HL-60/S4 (cell line): Measurements from ENCODE around the gene TRHDE.

Experiments used
- in situ Hi-C: fragments of 300-500 bp; cut with MboI; formaldehyde crosslinking; loops from 2 replicates; pipeline ENCODE4 v1.14.3; 2022; ENCODE audit warnings: low sequenced_read_pairs

Gene TRHDE

GRCh38 chr12:72307229-72307628 is 35.1 kb downstream of the TRHDE start:
- in situ Hi-C loops = no loop called here

GRCh38 chr12:72311946-72312345 is 39.8 kb downstream of the TRHDE start:
- in situ Hi-C loops = no loop called here

GRCh38 chr12:72313806-72314205 is 41.6 kb downstream of the TRHDE start:
- in situ Hi-C loops = no loop called here

GRCh38 chr12:72315858-72316257 is 43.7 kb downstream of the TRHDE start:
- in situ Hi-C loops = no loop called here

- in situ Hi-C loops = no loop called here
Observed at GRCh38 chr12:72318341-72318740, 46.2 kb downstream of the TRHDE start.

GRCh38 chr12:72323881-72324280 is 51.7 kb downstream of the TRHDE start:
- in situ Hi-C loops = no loop called here

- in situ Hi-C loops = no loop called here
Observed at GRCh38 chr12:72330301-72330700, 58.1 kb downstream of the TRHDE start.

- in situ Hi-C loops = no loop called here
Observed at GRCh38 chr12:72330784-72331183, 58.6 kb downstream of the TRHDE start.

GRCh38 chr12:72337382-72337781 is 65.2 kb downstream of the TRHDE start:
- in situ Hi-C loops = no loop called here

GRCh38 chr12:72337946-72338345 is 65.8 kb downstream of the TRHDE start:
- in situ Hi-C loops = no loop called here

- in situ Hi-C loops = no loop called here
Observed at GRCh38 chr12:72338437-72338836, 66.3 kb downstream of the TRHDE start.

GRCh38 chr12:72346363-72346944 is 74.3 kb downstream of the TRHDE start:
- in situ Hi-C loops = no loop called here

GRCh38 chr12:72349491-72349890 is 77.3 kb downstream of the TRHDE start:
- in situ Hi-C loops = no loop called here

- in situ Hi-C loops = no loop called here
Observed at GRCh38 chr12:72359416-72359815, 87.2 kb downstream of the TRHDE start.

GRCh38 chr12:72365151-72365550 is 93.0 kb downstream of the TRHDE start:
- in situ Hi-C loops = no loop called here

GRCh38 chr12:72366255-72366654 is 94.1 kb downstream of the TRHDE start:
- in situ Hi-C loops = no loop called here

- in situ Hi-C loops = no loop called here
Observed at GRCh38 chr12:72368298-72368697, 96.1 kb downstream of the TRHDE start.

GRCh38 chr12:72368719-72369422 is 96.7 kb downstream of the TRHDE start:
- in situ Hi-C loops = no loop called here

GRCh38 chr12:72369423-72369959 is 97.3 kb downstream of the TRHDE start:
- in situ Hi-C loops = no loop called here

GRCh38 chr12:72380441-72380840 is 108.3 kb downstream of the TRHDE start:
- in situ Hi-C loops = no loop called here

- in situ Hi-C loops = no loop called here
Observed at GRCh38 chr12:72388322-72388721, 116.2 kb downstream of the TRHDE start.

GRCh38 chr12:72390146-72390545 is 118.0 kb downstream of the TRHDE start:
- in situ Hi-C loops = no loop called here

GRCh38 chr12:72406111-72406510 is 133.9 kb downstream of the TRHDE start:
- in situ Hi-C loops = no loop called here
